RPMI7951 (cell line): ENCODE data around the gene KCNJ5. TPM values are rescaled to one million over a fixed set of nuclear protein-coding genes. Genes with fewer than 3 reads are reported as not detected.

Experiments
- DNase-seq: peaks from one replicate; pipeline ENCODE4 v3.0.0-alpha.2; 2012; ENCODE audit warnings: low read depth
- total RNA-seq: library from RNA; depleted of rRNA; stranded (reverse); fragments of >200 nt; shearing (Covaris generic); gene quantifications from 2 replicates; pipeline ENCODE4 v1.2.3, GENCODE V29; 2014

KCNJ5 gene
- total RNA-seq, 1 experiment from 2014 or later = under 0.01 TPM

- peak; percentile 39 for DNase-seq
Measured at GRCh38 chr11:128931668-128932067, 40.5 kb downstream of the KCNJ5 start.

- DNase-seq = peak; percentile 89
Measured at GRCh38 chr11:128933481-128934178, 42.5 kb downstream of the KCNJ5 start.

DNA sequence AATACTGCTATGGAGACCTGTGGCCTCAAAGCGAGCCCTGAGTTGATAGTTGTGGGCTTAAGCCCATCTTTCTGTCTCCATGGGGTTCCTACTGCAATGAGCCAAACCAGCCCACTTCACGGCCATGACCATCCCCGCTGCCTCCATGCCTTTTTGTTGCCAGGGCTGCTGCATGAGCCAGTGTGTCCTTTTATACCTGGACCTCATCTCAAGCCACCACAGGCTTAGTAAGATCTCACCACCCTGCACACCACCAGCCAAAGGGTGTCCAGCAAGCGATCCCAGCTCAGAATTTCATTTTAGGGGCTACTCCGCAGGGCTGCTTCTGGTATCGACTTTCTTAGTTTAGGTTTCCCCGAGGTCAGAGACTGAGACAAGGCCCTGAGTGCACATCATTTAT, 43.2 kb downstream of the KCNJ5 start:
- DNase-seq = no peak

- DNase-seq = no peak
Measured at GRCh38 chr11:128934926-128935325, 43.8 kb downstream of the KCNJ5 start.

DNA sequence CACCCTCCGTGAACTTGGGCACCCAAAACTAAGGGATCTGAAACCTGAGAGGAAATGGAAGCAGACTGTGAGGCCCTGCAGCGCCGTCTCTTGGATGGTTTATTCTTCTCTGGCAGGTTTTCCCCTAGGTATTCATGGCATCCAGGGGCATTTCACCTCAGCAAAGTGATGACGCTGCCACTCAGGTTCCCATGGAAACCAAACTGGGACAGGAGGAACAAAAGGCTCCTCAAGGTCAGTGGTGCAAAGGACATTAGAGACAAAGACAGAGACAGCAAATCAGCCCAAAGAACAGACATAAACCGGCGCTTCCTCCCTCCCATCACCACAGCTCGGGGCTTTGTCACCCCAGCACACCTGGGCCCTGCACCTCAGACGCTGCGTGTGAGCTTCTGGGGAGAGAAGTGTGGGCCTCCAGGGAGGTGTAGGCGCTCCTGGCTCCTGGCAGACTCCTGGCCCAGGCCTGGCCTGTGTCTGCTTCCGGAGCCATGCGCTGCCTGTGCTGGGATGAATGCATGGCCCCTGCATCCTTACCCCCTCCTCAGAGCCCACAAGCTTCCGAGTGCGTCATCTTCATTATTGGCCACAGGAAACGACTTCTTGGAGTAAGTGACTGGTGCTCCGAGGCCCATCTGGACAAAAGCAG, 45.6 kb downstream of the KCNJ5 start:
- no peak for DNase-seq

GRCh38 chr11:128937480-128937879, 46.3 kb downstream of the KCNJ5 start:
- no peak for DNase-seq

- no peak for DNase-seq
Measured at GRCh38 chr11:128938156-128938885, 47.2 kb downstream of the KCNJ5 start.

DNA sequence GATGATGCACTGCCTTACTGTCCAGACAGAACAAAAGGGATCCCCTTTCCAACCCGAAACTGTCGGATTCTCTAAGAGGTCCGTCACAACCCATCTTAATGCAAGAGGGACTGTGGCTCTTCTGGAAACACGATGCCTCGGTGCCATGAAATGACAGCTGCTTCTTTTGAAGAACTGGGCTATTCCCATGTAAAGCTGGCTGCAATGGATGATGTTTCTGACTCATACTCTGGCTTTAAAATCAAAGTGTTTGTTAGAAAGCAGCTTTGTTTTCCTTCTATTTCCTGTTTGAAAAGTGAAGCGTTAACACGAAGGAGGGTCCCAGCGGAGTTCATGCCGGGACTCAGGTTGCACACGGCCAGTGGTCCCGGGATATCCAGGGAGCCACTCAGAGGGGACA, 48.4 kb downstream of the KCNJ5 start:
- DNase-seq = peak; percentile 41

GRCh38 chr11:128940156-128940555, 49.0 kb downstream of the KCNJ5 start:
- no peak for DNase-seq

- no peak for DNase-seq
Measured at GRCh38 chr11:128940603-128941002, 49.4 kb downstream of the KCNJ5 start.

GRCh38 chr11:128941110-128941509, 50.0 kb downstream of the KCNJ5 start:
- no peak for DNase-seq

DNA sequence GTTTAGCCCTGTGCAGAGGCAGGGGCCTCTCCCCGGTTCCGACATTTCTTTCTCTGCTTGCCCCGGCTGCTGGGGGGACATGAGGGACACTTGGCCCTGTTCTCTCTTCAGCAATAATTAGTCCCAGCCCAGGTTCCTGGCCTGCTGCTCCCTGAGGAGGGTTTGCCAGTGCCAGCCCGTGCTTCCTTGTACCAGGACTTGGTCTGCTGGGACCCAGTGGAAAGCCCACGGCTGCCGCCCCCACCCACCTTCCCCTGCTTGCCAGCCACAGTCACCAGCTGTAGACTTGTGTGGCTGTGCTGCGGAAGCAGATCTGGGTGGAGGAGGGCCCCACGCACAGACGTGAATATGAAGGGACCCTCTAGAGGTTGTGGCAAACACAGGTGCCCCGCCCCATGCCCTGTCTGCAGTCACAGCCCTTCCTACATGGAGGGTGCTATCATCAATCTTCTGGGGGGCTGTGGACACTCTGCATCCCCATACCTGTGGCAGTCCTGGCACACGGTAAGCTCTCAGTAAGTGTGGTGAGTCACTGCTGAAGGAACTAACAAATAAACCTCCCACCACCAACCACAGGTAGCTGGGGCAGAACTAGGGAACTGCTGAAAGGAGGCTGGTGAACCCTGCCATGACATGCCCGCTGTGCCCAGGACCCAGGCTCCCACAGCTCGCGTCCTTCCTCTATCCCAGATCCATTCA, 50.6 kb downstream of the KCNJ5 start:
- DNase-seq = no peak

GRCh38 chr11:128942272-128942612, 51.1 kb downstream of the KCNJ5 start:
- DNase-seq = no peak

- no peak for DNase-seq
Measured at GRCh38 chr11:128942817-128943427, 51.8 kb downstream of the KCNJ5 start, which contains the start of gene TP53AIP1. TSS of gene TP53AIP1 (minus strand) at chr11:128942871. CDS start at chr11:128937818, 5,053 bp downstream.

GRCh38 chr11:128943428-128943976, 52.3 kb downstream of the KCNJ5 start:
- DNase-seq = no peak

DNA sequence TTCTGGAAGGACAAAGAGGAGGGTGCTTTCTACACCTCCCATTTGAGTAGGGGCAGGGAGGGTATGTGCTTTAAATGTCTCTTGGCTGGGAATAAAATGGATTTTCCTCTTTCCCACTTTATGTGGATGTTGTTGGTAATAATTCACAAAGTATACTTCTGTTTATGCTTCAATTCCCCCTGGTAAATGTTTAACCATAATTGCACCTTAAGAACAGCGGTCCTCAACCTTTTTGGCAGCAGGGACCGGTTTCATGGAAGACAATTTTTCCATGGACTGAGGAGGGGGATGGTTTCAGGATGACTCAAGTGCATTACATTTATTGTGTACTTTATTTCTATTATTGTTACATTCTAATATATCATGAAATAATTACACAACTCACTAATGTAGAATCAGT, 55.5 kb downstream of the KCNJ5 start:
- DNase-seq = no peak

DNA sequence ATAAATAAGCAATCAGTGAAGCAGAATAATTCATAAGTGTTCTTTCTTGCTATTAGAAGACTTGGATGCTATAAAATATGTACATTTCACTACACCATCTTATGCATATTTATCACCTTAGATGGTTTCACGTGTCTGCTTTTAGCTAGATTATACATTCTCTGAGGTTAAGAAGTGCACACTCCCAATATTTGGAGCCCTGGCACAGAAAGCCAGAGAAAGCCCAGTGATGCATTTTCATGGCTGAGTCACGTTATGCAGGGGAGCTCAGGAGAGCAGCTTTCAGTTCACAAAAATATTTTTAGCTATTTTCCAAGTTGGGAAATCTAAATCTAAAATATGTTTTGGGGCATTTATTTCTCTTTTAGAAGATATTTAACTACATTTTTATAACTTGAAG, 56.6 kb downstream of the KCNJ5 start:
- DNase-seq = no peak

- peak; percentile 26 for DNase-seq
Measured at GRCh38 chr11:128948583-128948982, 57.4 kb downstream of the KCNJ5 start.

GRCh38 chr11:128949791-128950454, 58.8 kb downstream of the KCNJ5 start:
- DNase-seq = no peak

DNA sequence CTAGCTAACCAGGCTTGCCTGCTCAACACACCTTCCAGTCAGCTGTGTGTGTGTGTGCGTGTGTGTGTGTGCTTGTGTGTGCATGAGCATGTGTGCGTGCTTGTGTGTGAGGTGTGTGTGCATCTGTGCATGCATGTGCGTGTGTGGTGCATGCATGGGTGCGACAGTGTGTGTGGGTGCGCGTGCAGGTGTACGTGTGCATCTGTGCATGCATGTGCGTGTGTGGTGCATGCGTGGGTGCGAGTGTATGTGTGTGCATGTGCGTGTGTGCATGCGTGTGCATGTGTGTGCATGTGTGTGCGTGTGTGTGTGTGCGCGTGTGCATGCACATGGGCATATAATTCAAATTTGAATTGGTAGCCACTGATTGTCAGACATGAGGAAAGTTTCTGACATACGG, 62.0 kb downstream of the KCNJ5 start:
- no peak for DNase-seq

- DNase-seq = no peak
Measured at GRCh38 chr11:128955636-128956035, 64.5 kb downstream of the KCNJ5 start.
